ES-I3 (cell line): ENCODE measurements around the gene MACF1.
"Not testable (repeated sequence)": the region's sequence is repeated elsewhere in the genome, so short reads cannot be mapped to it uniquely, and the experiment has no call there.

Experiments used
- H3K36me3 ChIP-seq: 2 replicates; pipeline ENCODE4 v1.6.1; 2013; ENCODE audit warnings: mild to moderate bottlenecking, low read length, control low read depth, moderate library complexity; ENCODE audit not compliant: insufficient read depth
- H3K4me1 ChIP-seq: 2 replicates; pipeline ENCODE4 v1.6.1; 2013; ENCODE audit warnings: mild to moderate bottlenecking, control low read depth, low read length; ENCODE audit not compliant: insufficient read depth
- H3K9ac ChIP-seq: 2 replicates; pipeline ENCODE4 v1.6.1; 2013; ENCODE audit warnings: low read depth, mild to moderate bottlenecking, low read length, moderate library complexity
- H3K9me3 ChIP-seq: 2 replicates; pipeline ENCODE4 v1.6.1; 2013; ENCODE audit warnings: mild to moderate bottlenecking, low read length, moderate library complexity; ENCODE audit not compliant: control insufficient read depth, insufficient read depth

MACF1 gene

GRCh38 chr1:39452081-39452480, 247.6 kb downstream of the MACF1 start:
- Histone ChIP-seq H3K9ac (no peak overlapping the region), H3K4me1 (no peaks in the 10 kb centered on the region), H3K9me3 (no peaks in the 10 kb centered on the region), H3K36me3 (peaks cover 75% of the 10 kb centered on the region)

- no peak overlapping the region for H3K9ac ChIP-seq
- H3K4me1 ChIP-seq: no peaks in the 10 kb centered on the region
- peaks cover 75% of the 10 kb centered on the region for H3K36me3 ChIP-seq
- no peaks in the 10 kb centered on the region for H3K9me3 ChIP-seq
Measured at GRCh38 chr1:39452540-39452939, 248.0 kb downstream of the MACF1 start.

- Histone ChIP-seq H3K4me1 (no peaks in the 10 kb centered on the region), H3K9me3 (no peaks in the 10 kb centered on the region), H3K36me3 (peaks cover 77% of the 10 kb centered on the region), H3K9ac (no peak overlapping the region)
Measured at GRCh38 chr1:39453603-39454002, 249.1 kb downstream of the MACF1 start.

- peaks cover 87% of the 10 kb centered on the region for H3K36me3 ChIP-seq
Measured at GRCh38 chr1:39458991-39459390, 254.5 kb downstream of the MACF1 start.

GRCh38 chr1:39462074-39462473, 257.6 kb downstream of the MACF1 start:
- Histone ChIP-seq H3K36me3 (peaks cover 81% of the 10 kb centered on the region), H3K9me3 (no peaks in the 10 kb centered on the region), H3K9ac (no peak overlapping the region), H3K4me1 (no peaks in the 10 kb centered on the region)

More at GRCh38 chr1:39458991-39459390, 254.5 kb downstream of the MACF1 start:
- H3K9me3 ChIP-seq: no peaks in the 10 kb centered on the region
- H3K9ac ChIP-seq: no peak overlapping the region
- H3K4me1 ChIP-seq: no peaks in the 10 kb centered on the region

- Histone ChIP-seq H3K9me3 (no peaks in the 10 kb centered on the region), H3K4me1 (no peaks in the 10 kb centered on the region), H3K9ac (no peak overlapping the region), H3K36me3 (peaks cover 69% of the 10 kb centered on the region)
Measured at GRCh38 chr1:39466413-39467107, 262.1 kb downstream of the MACF1 start.

- not testable (repeated sequence) for H3K9me3 ChIP-seq, H3K9ac ChIP-seq, H3K4me1 ChIP-seq
- H3K36me3 ChIP-seq: peaks cover 69% of the 10 kb centered on the region
Measured at GRCh38 chr1:39467108-39467720, 262.7 kb downstream of the MACF1 start.

GRCh38 chr1:39469150-39469549, 264.7 kb downstream of the MACF1 start:
- Histone ChIP-seq H3K9ac (no peak overlapping the region), H3K4me1 (no peaks in the 10 kb centered on the region), H3K9me3 (no peaks in the 10 kb centered on the region), H3K36me3 (peaks cover 53% of the 10 kb centered on the region)

GRCh38 chr1:39470040-39470439, 265.5 kb downstream of the MACF1 start:
- no peaks in the 10 kb centered on the region for H3K9me3 ChIP-seq
- no peaks in the 10 kb centered on the region for H3K4me1 ChIP-seq
- peaks cover 46% of the 10 kb centered on the region for H3K36me3 ChIP-seq
- no peak overlapping the region for H3K9ac ChIP-seq

- Histone ChIP-seq H3K9ac (no peak overlapping the region), H3K9me3 (no peaks in the 10 kb centered on the region), H3K4me1 (no peaks in the 10 kb centered on the region), H3K36me3 (peaks cover 32% of the 10 kb centered on the region)
Measured at GRCh38 chr1:39472826-39473225, 268.3 kb downstream of the MACF1 start.

GRCh38 chr1:39473324-39473723, 268.8 kb downstream of the MACF1 start:
- H3K9me3 ChIP-seq: no peaks in the 10 kb centered on the region
- H3K4me1 ChIP-seq: no peaks in the 10 kb centered on the region
- peaks cover 27% of the 10 kb centered on the region for H3K36me3 ChIP-seq
- H3K9ac ChIP-seq: no peak overlapping the region

GRCh38 chr1:39474810-39475209, 270.3 kb downstream of the MACF1 start:
- Histone ChIP-seq H3K9me3 (no peaks in the 10 kb centered on the region), H3K36me3 (peaks cover 22% of the 10 kb centered on the region), H3K4me1 (no peaks in the 10 kb centered on the region), H3K9ac (no peak overlapping the region)

- peaks cover 25% of the 10 kb centered on the region for H3K36me3 ChIP-seq
- not testable (repeated sequence) for H3K4me1 ChIP-seq, H3K9ac ChIP-seq, H3K9me3 ChIP-seq
Measured at GRCh38 chr1:39475551-39475950, 271.1 kb downstream of the MACF1 start.

GRCh38 chr1:39478126-39478915, 273.8 kb downstream of the MACF1 start:
- peaks cover 25% of the 10 kb centered on the region for H3K36me3 ChIP-seq
- no peaks in the 10 kb centered on the region for H3K9me3 ChIP-seq
- no peaks in the 10 kb centered on the region for H3K4me1 ChIP-seq
- no peak overlapping the region for H3K9ac ChIP-seq

- no peak overlapping the region for H3K9ac ChIP-seq
- H3K9me3 ChIP-seq: no peaks in the 10 kb centered on the region
- no peaks in the 10 kb centered on the region for H3K4me1 ChIP-seq
- peaks cover 45% of the 10 kb centered on the region for H3K36me3 ChIP-seq
Measured at GRCh38 chr1:39481289-39481688, 276.8 kb downstream of the MACF1 start.
